T-helper 9 cell (primary cell): ENCODE results near the gene UGT1A8.

ENCODE experiments used
- DNase-seq: peaks from one replicate; pipeline ENCODE4 v3.0.0-alpha.2; 2020

The UGT1A8 gene

DNA sequence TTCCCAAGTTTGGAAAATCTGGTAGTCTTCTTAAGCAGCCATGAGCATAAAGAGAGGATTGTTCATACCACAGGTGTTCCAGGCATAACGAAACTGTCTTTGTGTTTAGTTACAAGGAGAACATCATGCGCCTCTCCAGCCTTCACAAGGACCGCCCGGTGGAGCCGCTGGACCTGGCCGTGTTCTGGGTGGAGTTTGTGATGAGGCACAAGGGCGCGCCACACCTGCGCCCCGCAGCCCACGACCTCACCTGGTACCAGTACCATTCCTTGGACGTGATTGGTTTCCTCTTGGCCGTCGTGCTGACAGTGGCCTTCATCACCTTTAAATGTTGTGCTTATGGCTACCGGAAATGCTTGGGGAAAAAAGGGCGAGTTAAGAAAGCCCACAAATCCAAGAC lies 154.7 kb downstream of the UGT1A8 start:
- no peak for DNase-seq

DNA sequence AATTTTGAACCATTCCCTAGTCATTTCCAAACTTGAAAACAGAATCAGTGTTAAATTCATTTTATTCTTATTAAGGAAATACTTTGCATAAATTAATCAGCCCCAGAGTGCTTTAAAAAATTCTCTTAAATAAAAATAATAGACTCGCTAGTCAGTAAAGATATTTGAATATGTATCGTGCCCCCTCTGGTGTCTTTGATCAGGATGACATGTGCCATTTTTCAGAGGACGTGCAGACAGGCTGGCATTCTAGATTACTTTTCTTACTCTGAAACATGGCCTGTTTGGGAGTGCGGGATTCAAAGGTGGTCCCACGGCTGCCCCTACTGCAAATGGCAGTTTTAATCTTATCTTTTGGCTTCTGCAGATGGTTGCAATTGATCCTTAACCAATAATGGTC lies 155.2 kb downstream of the UGT1A8 start:
- DNase-seq: no peak

DNA sequence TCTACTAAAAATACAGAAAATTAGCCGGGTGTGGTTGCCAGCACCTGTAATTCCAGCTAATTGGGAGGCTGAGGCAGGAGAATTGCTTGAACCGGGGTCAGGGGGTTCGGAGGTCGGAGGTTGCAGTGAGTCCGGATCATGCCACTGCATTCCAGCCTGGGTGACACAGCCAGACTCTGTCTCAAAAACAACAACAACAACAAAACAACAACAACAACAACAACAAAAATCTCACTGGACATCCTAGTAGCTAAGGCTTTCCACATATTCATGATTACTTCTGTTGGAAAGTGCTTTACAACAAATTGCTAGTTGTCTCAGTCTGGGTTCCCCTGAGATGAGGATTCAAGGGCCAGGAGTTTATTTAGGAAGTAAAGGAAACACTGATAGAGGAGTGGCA lies 156.4 kb downstream of the UGT1A8 start:
- DNase-seq: no peak

DNA sequence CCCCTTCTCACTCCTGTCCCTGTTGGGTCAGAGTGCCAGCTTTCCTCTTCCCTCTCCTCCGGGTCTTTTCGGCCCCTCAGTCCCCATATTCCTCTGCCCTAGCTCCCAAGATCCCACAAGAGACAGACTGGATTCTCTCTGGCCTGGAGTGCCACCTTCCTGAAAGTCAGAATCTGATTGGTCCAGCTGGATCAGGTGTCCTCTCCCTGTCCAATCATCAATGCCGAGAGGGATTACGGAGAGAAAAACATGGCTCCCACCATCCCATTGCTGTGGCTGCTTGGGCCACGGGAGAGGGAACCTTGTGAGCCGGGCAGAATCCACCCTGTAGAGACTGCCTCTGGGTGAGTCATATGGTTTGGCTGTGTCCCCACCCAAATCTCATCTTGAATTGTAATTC lies 158.0 kb downstream of the UGT1A8 start:
- DNase-seq: no peak

DNA sequence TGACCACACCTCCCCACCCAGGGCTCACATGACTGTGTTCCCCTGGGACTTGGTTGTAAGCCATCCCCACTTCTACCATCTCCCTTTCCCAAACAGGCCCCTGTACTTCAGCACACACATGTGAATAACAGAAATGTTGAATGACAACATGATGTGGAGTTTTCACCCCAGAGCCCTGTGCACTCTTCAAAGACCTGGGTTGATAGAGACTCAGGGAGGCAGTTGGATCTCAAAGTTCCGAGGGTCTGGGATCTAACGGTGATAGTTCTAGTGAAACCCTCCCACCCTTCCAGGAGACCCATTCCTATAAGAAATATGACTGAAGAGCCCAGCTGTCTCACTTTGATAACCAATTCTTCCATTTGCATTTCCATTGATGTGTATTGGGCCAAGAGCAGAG lies 160.6 kb downstream of the UGT1A8 start, which contains the start of gene MROH2A:
Gene MROH2A, plus strand, starts transcription at position 301 of the 400 bp plus-strand sequence. CDS start 1,029 bp downstream, outside the sequence.
- DNase-seq: no peak

DNA sequence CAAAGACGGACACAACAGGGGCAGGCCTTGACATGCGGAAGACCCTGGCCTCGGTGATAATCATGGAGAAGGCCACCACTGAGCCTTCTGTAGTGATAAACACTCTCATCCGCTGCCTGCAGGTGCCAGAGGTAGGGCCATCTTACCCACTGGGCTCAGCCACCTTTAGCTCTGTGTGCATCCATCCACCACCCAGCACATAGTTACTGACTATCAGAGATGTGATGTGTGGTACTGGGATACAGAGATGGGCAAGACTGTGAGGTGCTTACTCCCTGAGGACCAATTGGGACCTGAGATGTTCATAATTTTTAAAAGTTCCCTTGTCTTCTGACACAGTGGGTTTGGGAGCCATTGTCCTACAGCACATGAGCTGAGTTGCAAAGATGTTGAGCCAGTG lies 162.3 kb downstream of the UGT1A8 start:
- no peak for DNase-seq

DNA sequence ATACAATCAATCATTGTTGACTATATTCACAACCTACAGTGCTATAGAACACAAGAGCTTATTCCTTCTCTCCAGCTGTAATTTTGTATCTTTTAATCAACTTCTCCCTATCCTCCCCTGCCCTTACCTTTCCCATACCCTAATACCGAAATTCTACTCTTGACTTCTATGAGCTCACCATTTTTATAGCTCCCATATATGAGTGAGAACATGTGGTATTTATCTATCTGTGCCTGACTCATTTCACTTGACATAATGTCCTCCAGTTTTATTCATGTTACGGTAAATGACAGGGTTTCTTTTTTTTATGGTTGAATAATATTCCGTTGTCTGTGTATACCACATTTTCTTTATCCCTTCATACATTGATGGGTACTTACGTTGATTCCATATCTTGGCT lies 163.3 kb downstream of the UGT1A8 start:
- no peak for DNase-seq

DNA sequence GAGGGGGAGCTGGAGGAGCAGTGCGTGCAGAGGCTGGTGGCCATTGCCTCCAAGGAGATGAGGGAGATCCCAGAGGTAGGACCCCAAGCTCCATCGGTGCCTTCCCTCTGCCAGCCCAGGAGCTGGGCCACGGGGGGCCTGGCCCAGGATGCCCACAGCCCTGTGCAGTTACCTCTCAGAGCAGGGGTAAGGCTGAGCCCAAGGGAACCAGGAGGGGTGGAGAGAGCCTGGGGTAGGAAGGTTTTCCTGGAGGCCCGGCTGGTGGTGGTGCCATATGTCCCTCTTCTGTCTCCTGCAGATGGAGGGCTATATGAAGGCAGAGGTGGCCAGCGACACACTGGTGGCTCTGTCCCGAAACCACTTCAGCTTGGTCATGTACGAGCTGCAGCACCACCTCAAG lies 172.1 kb downstream of the UGT1A8 start:
- DNase-seq: no peak

DNA sequence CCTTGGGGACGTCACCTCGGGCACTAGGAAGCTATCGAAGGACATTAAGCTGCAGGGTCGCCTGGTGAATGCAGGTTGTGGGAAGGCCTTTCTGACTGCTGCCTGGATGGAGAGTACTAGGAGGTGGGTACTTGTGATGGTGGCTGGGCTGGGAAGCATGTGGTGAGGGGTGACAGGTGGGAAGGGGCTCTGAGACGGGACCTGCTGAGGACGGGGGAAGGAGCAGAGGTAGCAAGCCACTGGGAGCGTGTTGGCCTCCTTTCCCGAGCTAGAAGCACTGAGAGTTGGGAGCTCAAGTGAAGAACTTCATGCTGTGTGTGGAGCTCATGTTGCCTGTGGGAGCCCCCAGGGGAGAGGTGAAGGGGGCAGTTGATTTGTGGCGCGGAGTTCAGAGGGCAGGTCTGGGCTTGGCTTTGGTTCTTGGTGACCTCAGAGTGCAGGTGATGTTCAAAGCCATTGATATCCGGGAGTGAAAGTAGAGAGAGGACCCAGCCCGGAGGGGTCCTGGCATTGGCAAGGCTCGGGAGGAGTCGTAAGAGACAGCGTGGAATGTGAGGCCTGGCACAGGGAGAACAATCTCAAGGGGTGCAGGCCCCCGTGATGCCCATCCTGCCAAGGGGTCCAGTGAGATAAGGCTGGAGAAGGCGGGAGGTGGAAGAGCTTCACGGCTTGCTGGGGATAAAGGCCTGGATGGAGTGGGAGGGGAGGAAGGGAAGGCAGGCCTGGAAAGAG lies 173.9 kb downstream of the UGT1A8 start:
- no peak for DNase-seq

DNA sequence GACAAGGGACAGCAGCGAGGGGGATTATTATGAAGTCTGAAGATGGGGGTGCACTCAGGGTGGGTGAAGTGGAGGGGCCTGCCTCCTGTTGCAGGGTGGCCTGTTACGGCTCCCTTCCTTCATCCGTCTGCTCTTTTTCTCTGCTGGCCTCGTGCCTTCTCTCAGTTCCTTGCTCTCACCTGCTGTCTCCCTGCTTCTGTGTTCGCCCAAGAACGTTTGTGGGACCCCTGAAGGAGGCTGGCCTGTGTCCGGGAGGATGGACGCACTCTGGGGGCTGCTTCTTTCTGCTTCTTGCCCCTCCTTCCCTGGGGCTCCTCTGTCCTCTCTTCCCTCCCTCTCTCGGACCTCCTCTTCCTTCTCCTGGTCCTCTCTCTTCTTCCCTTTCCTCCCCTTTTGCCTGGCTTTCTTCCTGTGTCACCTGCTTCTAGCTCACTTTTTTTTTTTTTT lies 174.5 kb downstream of the UGT1A8 start:
- DNase-seq: no peak

DNA sequence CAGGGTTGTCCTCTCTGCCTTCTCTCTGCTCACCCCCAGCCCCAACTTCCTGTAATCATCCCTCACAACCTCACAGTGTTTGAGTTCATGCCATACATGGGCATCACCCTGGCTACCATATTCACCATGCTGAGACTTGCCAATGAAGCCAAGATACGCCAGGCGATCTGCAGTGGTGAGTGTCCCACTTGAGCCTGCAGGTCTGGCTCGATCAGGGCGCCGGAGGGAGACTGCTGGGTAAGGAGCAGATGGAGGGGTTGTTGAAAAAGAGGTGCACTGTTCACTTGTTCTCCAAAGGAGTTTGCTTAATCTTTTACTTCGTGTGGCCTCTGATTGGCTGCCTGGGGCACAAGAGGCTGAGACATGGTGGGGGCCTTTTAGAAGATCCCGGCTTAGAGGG lies 175.3 kb downstream of the UGT1A8 start:
- no peak for DNase-seq

DNA sequence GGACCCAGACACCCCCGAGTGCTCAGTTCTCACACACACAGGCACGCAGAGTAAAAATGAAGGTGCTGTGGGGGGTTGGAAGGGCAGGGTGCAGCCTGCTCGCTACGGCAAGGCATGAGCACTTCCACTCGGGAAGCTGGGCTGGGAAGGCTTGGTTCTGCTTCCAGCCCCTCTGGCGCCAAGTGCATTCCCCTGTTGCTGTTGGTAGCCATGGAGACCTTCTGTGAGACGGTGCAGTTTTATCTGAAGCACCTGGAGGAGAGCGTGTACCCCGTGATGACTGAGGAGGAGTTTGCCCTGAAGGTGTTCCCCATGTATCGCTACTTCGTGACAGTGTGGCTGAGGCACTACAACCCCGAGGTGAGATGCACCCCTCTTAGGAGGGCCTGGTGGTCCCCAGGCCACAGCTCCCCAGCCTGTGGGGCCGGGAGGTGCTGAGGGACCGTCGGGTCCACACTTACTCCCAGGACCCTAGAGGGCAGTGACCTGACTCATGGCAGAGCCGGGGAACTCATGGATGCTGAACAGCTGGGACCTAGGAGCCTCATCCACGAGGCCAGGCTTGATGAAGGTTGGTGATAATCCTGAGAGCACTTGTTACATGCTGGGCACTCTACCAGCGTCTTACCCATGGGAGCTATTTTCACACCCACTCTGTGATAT lies 176.2 kb downstream of the UGT1A8 start:
- DNase-seq: no peak

DNA sequence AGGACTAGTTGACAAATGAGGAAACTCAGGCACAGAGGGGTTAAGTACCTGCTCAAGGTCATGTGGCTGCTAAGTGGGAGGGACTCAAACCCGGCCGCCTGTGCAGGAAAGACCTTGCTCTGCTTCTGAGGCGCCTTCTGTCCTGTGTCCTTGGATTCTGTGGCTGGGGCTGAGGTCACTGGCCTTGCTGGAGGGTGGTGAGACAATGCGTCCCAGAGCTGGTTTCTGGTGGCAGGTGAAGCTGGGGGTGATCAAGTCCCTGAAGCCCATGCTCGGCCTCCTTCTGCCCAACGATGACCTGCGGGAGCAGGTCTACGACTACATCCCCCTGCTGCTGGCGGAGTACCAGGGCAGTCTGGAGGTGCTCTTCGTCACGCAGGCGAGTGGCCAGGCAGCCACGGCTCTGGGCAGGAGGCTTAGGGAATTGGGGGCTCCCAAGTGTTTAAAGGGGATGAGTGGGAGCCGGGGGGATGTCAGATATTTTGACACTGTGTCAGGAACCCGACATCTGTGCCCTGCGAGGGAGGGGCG lies 176.8 kb downstream of the UGT1A8 start:
- no peak for DNase-seq

DNA sequence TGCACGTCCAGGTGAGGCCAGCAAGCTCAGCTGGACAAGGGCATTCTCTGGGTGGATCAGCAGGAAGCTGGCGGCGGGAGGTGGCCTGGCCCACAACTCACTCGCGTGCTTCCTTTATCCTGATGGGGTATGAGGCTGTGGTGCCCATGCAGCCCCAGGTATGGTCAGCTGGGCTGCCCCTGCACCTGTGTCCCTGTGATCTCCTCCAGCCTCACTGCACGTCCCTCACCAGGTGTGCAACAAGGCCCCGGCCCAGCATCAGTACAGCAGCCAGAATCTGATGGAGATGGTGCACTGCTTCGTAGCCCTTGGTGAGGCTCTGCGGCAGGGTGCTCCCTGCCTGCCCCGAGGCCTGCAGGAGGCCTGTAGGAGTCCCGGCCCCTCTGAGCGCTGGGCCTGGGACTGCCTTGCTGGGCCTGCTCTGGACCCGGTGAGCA lies 178.3 kb downstream of the UGT1A8 start:
- no peak for DNase-seq

DNA sequence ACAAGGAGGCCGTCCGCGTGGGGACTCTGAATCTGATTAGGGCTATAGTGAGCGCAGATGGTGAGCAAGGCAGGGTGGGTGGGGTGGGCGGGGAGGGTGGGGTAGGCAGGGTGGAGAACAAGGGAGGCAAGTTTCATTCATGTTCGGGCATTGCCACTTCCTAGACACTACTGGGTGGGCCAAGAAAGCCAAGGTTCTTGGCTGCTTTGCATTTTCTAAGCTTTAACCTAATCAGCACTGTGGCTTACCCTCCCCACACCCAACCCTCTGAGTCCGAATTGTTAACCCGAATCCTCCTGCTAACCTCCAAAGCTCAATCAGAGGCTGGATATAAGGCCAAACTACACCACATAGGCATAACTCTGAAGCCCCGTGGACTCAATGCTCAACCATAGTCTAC lies 178.8 kb downstream of the UGT1A8 start:
- no peak for DNase-seq

DNA sequence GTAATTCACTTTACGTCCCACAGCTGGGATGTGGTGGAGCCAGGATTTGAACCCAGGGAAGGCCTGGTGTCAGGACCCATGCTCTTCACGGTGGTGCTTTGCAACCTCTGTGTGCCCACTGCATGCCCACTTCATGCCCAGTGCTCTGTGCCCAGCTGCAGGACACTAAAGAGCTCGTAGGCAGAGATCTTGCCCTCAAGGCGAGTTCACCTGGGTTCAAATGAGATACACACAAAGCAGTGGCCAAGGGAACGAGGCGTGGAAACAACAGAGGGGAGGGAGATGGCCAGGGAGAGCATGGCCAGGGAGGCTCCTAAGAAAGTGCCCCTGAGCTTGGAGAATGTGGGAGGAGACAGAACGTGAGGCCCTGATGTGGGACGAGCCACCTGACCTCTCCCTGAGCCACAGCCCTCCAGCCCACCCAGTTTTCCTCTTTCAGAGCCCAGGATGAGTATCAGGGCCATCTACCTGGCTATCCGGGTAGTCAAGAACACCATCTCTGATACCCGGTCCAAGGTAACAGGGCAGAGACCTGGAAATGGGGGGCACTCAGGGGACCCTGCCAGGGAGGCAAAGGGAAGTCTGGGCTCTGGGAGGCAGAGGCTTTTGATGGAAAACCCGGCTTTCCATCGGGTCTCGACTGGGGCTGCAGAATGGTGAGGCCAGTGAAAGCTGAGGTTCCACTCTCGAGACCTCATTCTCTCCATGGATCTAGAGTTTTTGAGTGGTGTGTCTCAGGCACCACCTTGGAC lies 181.1 kb downstream of the UGT1A8 start:
- no peak for DNase-seq

DNA sequence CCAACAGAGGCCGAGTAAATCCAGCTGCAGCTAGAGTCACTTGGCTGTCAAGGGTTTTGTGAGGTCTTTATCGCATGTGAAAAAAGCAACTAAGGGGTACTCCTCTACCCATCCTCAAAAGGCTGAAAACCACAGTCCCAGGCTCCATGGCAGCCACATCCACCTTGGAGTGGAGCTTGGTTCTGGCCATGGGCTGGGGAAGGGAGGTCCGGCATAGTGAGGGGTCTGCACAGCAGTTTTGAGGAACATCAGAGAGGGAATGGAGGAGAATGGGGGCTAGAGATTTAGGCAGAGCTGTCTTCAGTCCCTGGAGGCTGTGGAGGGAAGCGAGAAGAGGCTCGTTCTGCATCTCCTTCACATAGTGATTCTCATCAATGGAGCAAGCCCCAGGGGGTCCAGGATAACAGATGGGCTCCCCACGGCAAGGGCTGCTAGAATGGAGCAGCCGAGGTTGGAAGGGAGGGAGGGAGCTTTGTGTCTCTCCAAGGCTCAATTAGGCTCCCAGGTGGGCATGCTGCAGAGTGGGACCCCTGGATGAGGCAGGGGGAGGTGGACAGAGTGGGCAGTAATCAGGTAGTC lies 181.7 kb downstream of the UGT1A8 start:
- no peak for DNase-seq

DNA sequence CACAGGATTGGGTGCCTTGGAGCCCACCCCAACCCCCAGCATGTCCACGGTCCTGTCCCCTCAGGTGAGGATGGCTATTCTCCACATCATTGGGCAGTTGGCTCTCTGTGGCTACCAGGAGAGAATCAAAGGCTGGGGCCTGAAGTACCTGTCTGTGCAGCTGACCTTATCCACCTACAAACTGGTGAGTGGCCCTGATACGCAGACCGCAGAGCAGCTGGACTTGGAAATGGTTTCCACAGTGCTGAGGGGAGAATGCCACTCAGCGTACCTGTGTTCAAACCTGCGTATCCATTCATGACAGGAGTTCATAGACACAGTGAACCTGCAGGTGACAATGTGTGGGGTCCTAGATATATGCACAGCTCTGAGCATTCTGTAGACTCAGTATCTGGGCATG lies 182.3 kb downstream of the UGT1A8 start:
- no peak for DNase-seq

DNA sequence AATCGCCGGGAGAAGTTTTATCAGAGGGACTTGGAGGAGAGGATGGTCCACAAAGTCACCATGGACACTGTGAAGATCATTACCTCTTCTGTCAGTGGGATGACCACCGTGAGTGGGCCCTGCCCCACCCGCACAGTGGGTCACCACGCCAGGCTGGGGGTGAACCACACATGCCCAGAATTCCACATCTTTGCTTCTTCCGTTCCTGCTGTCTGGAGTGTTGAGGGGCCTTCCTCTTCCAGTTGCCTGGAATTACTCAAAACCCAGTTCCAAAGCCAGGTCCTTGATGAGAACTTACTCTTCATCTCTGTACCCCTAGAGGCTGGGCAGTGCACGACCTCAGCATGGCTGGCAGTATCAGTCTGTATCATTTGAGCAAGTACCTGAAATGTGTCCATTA lies 182.8 kb downstream of the UGT1A8 start:
- no peak for DNase-seq

DNA sequence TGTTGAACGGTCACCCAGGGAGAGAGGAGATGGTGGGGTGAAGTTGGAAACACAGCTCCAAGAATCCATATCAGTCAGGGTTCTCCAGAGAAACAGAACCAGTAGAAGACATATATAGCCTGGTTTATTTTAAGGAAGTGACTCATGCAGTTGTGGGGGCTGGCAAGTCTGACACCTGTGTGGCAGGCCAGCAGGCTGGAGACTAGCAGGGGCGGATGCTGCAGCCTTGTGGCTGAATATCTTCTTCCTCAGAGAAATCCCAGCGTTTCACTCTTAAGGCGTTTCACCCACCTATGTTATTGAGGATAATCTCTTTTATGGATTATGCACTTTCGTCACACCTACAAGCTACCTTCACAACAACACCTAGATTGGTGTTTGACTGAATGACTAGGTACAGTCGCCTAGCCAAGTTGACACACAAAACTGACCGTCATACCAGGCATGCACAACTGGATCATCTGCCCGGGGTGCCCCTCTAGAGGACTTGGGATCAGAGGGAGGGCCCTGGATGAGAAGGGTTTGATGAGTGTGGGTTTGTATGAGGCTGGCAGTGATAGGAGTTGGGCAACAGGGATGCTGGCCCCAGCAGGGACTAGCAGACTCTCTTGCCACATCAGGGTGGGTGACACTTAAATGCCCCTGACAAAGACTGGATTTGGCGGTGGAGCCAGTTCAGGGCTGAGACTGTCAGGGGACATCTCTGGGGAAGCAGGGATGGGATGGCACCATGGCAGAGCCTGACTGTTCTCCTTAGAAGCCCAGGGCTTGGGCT lies 184.1 kb downstream of the UGT1A8 start:
- no peak for DNase-seq

DNA sequence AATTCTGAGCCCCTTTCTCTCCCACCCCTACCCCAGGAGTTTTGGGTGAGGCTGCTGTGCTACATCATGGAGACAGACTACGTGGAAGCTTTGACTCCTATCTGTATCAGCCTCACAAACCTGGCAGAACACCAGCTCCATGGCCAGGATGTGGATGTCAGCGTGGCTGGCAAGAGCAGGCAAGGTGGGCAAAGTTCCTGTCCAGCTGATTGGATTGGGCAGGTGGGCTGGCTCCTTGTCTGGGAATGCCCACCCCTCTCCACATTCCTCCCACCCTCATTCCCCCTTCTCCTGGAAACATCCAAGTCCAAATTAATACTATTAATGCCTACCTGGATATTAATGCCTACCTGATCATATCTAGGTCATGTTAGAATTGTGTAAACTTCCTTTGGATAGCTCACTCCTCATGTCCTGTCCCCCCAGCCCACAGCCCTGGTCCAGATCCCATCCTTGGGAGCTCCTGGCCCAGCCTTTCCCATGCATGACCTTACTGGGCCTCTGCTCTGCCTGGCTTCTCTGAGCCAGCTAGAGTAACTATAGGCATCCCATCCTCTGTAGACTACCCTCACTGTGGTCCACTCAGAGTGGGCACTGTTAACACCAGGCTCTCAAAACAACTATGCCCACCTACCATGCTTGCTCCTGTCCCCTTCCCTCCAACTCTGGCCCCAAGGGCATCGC lies 184.8 kb downstream of the UGT1A8 start:
- DNase-seq: no peak
